Measurements from ENCODE around the gene RILP. TPM values are rescaled to one million over a fixed set of nuclear protein-coding genes. Genes with fewer than 3 reads are reported as not detected.

Gene RILP
- total and polyA plus RNA-seq, 2 experiments from 2014 or later, result 31.7 to 79.4 TPM

DNA sequence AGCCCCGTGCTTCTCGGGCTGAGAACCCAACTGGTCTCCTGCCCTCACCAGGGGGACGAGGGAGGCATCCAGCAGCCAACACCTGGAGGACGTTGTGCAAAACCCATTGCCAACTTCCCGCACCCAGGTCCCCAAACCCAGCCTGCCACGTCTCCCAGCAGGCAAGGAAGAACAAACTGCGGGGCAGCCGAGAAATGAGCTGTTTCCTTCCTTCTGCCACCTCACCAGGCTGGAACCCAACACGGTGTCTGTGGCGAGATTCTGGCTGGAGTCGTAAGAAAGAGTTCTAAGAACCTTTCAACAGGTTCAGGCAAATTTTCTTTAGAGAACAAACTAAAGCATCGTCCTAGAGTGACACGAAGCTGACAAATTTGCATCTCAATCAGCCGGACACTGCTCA, 24.6 kb downstream of the RILP start:
- H3K27ac ChIP-seq, result no peak overlapping the region

DNA sequence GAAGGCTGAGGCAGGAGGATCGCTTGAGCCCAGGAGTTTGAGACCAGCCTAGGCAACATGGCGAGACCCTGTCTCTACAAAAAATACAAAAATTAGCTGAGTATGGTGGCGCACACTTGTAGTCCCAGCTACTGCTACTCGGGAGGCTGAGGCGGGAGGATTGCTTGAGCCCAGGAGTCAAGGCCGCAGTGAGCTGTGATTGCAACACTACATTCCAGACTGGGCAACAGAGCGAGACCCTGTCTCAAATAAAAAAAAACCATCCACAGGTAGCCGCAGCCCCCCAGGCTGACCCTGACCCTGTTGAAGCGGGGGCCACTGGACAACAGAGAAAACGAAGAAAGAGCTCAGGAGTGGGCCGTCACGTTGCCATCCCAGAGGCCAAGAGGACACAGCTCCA, 25.0 kb downstream of the RILP start:
- TF ChIP-seq, protein P1, sequence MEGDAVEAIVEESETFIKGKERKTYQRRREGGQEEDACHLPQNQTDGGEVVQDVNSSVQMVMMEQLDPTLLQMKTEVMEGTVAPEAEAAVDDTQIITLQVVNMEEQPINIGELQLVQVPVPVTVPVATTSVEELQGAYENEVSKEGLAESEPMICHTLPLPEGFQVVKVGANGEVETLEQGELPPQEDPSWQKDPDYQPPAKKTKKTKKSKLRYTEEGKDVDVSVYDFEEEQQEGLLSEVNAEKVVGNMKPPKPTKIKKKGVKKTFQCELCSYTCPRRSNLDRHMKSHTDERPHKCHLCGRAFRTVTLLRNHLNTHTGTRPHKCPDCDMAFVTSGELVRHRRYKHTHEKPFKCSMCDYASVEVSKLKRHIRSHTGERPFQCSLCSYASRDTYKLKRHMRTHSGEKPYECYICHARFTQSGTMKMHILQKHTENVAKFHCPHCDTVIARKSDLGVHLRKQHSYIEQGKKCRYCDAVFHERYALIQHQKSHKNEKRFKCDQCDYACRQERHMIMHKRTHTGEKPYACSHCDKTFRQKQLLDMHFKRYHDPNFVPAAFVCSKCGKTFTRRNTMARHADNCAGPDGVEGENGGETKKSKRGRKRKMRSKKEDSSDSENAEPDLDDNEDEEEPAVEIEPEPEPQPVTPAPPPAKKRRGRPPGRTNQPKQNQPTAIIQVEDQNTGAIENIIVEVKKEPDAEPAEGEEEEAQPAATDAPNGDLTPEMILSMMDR (IDR thresholded peaks at IDR 0.05; ENCODE audit: low read depth, low read length), result no peak
- Histone ChIP-seq H3K27ac (no peak overlapping the region), H3K4me1 (ENCODE audit: low read depth) (no peaks in the 10 kb centered on the region), H3K27me3 (no peaks in the 10 kb centered on the region), H3K36me3 (no peaks in the 10 kb centered on the region), H3K4me3 (no peak overlapping the region), H3K9me3 (ENCODE audit: low read depth) (no peaks in the 10 kb centered on the region)
- no peak for DNase-seq (ENCODE audit: low read depth in 1 of 2, low spot score in 1 of 2)

More for the DNA sequence above, 24.6 kb downstream of the RILP start:
- Histone ChIP-seq H3K4me1 (ENCODE audit: low read depth) (no peaks in the 10 kb centered on the region), H3K9me3 (ENCODE audit: low read depth) (no peaks in the 10 kb centered on the region), H3K4me3 (no peak overlapping the region), H3K27me3 (no peaks in the 10 kb centered on the region), H3K36me3 (no peaks in the 10 kb centered on the region)
- no peak for DNase-seq (ENCODE audit: low read depth in 1 of 2, low spot score in 1 of 2)
- TF ChIP-seq, protein P1 (IDR thresholded peaks at IDR 0.05; ENCODE audit: low read depth, low read length), result no peak

DNA sequence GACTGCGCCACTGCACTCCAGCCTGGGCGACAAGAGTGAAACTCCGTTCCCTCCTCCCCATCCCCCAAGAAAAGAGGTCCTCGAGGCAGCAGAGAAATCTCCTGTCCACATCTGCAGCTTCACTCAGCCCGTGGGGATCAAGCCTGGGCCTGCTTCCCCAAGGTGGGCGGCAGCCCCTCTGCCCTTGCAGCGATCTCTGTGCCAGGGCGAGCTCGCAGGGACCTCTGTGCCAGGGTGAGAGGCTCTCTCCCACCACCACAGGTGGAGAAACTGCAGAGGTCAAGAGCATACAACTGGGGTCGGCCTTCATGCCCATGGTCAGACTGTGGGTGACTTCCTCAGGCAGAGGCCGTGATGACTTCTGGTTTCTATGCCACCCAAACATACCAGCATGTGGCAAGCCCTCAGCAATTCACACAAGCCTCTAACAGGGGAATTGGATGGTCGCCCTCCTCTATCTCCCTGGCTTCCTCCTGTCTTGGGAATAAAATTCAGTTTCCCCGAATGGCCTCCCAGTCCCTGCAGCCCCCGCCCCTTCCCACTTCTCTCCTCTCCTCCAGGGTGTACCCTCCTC, 26.5 kb downstream of the RILP start:
- H3K27me3 ChIP-seq, result no peaks in the 10 kb centered on the region
- no peaks in the 10 kb centered on the region for H3K36me3 ChIP-seq
- H3K27ac ChIP-seq, result no peak overlapping the region
- no peaks in the 10 kb centered on the region for H3K9me3 ChIP-seq (ENCODE audit: low read depth)
- TF ChIP-seq, protein P1 (IDR thresholded peaks at IDR 0.05; ENCODE audit: low read depth, low read length), result no peak
- no peaks in the 10 kb centered on the region for H3K4me1 ChIP-seq (ENCODE audit: low read depth)
- no peak for DNase-seq (ENCODE audit: low read depth in 1 of 2, low spot score in 1 of 2)
- no peak overlapping the region for H3K4me3 ChIP-seq

DNA sequence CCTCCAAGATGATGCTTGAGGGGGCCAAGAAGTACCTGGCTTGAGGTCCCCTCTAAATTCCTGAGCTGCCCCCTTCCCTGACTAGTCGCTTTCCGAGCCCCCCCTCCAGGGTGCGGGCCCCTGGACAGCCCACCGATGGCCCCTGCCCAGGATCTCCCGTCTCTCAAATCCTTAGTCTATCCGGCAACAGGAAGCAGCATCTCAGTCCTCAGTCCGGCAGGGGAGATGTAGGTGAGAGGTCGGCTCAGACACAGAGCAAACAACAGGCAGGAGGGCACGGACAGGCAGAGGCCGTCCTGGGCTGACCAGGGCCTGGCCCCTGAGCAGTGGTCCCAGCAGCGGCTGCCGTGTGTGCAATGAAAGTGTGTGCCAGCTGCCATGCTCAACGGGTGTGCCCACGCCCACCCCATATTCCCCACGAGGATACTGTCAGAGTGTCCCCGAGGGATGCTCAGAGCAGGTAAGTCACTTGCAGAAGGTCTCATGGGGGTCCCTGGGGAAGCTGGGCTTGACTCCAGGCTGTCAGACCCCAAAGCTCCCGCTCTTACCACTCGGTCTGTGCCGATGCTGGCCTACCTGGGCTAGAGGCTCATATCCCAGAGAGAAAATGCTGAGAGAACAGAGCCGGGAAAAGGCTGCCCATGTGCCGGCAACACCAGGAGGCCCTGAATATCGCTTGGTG, 28.3 kb downstream of the RILP start:
- no peaks in the 10 kb centered on the region for H3K9me3 ChIP-seq (ENCODE audit: low read depth)
- H3K36me3 ChIP-seq, result no peaks in the 10 kb centered on the region
- DNase-seq (ENCODE audit: low read depth in 1 of 2, low spot score in 1 of 2), result no peak
- H3K27ac ChIP-seq, result no peak overlapping the region
- H3K4me1 ChIP-seq (ENCODE audit: low read depth), result no peaks in the 10 kb centered on the region
- TF ChIP-seq, protein P1 (IDR thresholded peaks at IDR 0.05; ENCODE audit: low read depth, low read length), result no peak
- H3K27me3 ChIP-seq, result no peaks in the 10 kb centered on the region
- no peak overlapping the region for H3K4me3 ChIP-seq

DNA sequence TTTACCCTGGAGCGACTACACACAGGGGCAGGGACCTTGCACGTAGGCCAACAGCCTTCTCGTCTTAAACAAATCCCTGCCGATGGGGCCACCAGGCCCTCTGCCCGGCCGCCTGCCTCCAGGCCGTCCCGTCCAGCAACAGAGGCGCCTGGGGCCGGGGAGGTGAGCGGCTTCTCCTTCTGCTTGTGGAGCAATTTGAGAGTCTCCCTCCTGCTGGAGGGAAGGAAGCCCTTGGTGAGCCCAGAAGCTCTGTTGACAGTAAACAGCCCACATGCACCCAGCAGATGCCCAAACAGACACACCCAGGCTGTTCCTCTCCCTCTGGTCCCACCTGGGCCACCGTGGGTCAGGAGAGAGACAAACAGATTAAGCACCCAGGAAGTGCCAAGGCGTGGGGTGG, 29.2 kb downstream of the RILP start:
- Histone ChIP-seq H3K4me1 (ENCODE audit: low read depth) (no peaks in the 10 kb centered on the region), H3K36me3 (no peaks in the 10 kb centered on the region), H3K27ac (no peak overlapping the region), H3K9me3 (ENCODE audit: low read depth) (no peaks in the 10 kb centered on the region), H3K27me3 (no peaks in the 10 kb centered on the region), H3K4me3 (no peak overlapping the region)
- TF ChIP-seq, protein P1 (IDR thresholded peaks at IDR 0.05; ENCODE audit: low read depth, low read length), result no peak
- DNase-seq (ENCODE audit: low read depth in 1 of 2, low spot score in 1 of 2), result no peak

Data from cardiac muscle cell (in vitro differentiated cells and primary cell).